WTC11 (cell line): ENCODE data around the gene INTS6L.

ENCODE experiments used
- ATF3 ChIP-seq: sonication (generic); formaldehyde crosslinking; conservative IDR thresholded peaks from 2 replicates; pipeline ENCODE4 v1.8.1; 2022; ENCODE audit warnings: mild to moderate bottlenecking, missing genetic modification reagents
- FOXP1 ChIP-seq: sonication (generic); formaldehyde crosslinking; IDR thresholded peaks from 2 replicates; pipeline ENCODE4 v1.8.0; 2022; ENCODE audit warnings: missing genetic modification reagents, mild to moderate bottlenecking, moderate library complexity, borderline replicate concordance

GRCh38 chrX:135541351-135541750 lies 20.9 kb downstream of the INTS6L start:
- TF ChIP-seq FOXP1 (CRISPR knock-in tag) = no peak
- TF ChIP-seq ATF3 = no peak
